GM11168 (cell line): ENCODE measurements around the gene PHKA1.
"Not testable (repeated sequence)": the region's sequence is repeated elsewhere in the genome, so short reads cannot be mapped to it uniquely, and the experiment has no call there.

Experiments
- in situ Hi-C: fragments of 300-500 bp; cut with MboI; formaldehyde crosslinking; loops from one replicate; pipeline ENCODE4 v1.12.0; 2022; ENCODE audit warnings: low sequenced_read_pairs; ENCODE audit not compliant: unreplicated experiment

Gene PHKA1

GRCh38 chrX:72576141-72576894, 137.8 kb downstream of the PHKA1 start:
- in situ Hi-C loops, result no loop called here

GRCh38 chrX:72573158-72573511, 141.0 kb downstream of the PHKA1 start:
- in situ Hi-C loops, result no loop called here

- in situ Hi-C loops, result no loop called here
These were observed 141.6 kb downstream of the PHKA1 start, which contains the start of gene HDAC8 for GRCh38 chrX:72572248-72573157. HDAC8 (minus strand) TSS chrX:72572843; CDS start chrX:72572761, 82 bp downstream.

DNA sequence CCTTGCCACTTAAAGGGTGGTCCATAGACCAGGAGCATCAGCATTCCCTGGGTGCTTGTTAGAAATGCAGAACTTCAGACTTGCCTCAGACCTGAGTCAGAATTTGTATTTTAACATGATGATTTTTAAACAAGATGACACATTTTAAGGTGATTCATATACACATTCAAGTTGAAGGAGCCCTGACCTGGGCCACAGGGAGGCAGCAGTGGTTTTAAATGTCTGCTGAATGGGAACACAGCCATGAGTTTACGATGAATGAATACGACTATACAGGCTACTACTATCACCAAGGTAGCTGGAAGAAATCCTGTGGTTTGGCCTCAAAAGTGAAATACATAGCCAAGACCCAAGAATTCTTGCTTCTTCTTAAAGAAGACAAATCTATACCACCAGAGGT, 144.3 kb downstream of the PHKA1 start:
- in situ Hi-C loops, result no loop called here

DNA sequence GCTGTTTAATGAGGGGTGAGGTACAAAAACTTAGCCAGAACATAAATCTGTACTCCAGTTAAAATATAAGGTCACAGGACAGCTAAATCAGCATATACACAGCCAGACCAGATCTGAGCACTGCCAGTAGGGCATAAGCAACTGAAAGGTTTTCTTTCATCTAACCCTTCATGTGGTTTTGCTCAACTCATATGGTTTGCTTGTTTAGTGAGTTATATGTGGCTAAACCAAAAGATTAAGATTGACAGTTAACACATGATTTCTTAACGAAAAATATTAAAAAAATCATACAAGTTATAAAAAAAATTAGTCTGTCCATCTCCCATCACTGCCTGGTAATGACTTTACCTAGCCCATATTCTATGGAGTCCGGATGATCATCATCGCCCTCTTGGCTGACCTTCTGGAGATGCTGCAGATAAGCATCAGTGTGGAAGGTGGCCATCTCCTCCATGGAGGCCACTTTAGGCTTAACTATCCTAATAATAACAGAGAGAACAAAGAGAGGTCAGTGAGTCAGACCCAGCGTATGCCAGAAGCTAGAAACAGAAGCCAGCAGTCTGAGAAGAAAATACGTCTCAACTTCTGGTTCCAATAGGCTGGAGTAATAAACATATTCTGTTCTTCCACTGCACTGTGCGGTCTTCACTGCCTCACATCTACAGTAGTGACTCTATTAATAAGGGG, 145.6 kb downstream of the PHKA1 start:
- in situ Hi-C loops, result no loop called here

- in situ Hi-C loops, result no loop called here
These were observed 147.7 kb downstream of the PHKA1 start for GRCh38 chrX:72566448-72566847.

GRCh38 chrX:72559655-72560054, 154.5 kb downstream of the PHKA1 start:
- in situ Hi-C loops, result not testable (repeated sequence)

- in situ Hi-C loops, result no loop called here
These were observed 159.5 kb downstream of the PHKA1 start for GRCh38 chrX:72554448-72555140.

DNA sequence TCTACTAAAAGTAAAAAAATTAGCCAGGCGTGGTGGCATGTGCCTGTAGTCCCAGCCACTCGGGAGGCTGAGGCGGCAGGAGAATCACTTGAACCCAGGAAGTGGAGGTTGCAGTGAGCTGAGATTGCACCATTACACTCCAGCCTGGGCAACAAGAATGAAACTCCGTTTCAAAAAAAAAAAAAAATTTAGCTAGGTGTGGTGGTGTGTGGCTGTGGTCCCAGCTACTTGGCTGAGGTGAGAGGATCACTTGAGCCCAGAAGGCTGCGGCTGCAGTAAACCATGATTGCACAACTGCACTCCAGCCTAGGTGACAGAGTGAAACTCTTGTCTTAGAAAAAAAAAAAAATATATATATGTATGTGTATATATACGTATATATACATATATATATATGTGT, 161.7 kb downstream of the PHKA1 start:
- in situ Hi-C loops, result not testable (repeated sequence)

- in situ Hi-C loops, result no loop called here
These were observed 168.1 kb downstream of the PHKA1 start for GRCh38 chrX:72545990-72546389.

GRCh38 chrX:72540318-72540717, 173.8 kb downstream of the PHKA1 start:
- in situ Hi-C loops, result no loop called here

GRCh38 chrX:72539822-72540221, 174.3 kb downstream of the PHKA1 start:
- in situ Hi-C loops, result no loop called here

DNA sequence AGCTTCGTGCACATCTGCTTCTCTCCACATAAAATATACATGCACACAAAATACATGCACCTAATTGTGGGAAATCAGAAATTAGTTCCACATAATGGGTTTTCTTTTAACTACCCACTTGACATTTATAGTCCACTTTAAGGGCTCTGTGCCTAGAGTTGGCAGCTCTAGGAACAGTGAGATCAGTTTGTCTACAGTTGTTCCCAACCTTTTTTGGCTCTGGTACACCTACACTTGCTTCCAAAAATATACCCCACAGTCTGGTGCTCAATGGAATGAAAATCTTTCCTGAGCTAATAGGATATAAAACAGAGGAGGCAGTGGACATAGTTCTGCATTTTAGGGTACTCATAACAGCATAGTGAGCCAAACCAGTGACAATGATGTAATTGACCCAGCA, 177.6 kb downstream of the PHKA1 start:
- in situ Hi-C loops, result no loop called here

DNA sequence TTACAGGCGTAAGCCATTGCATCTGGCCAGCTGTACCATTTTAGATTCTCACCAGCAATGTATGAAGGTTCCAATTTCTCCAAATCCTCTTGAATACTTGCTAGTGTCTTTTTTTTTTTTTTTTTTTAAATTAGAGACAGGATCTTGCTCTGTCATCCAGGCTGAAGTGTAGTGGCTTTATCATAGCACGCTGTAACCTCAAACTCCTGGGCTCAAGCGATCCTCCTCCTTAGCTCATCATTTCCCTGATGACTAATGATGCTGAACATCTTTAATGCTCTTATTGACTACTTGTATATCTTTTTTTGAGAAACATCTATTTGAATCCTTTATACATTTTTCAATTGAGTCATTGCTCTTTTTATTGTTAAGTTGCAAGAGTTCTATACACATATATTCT, 181.7 kb downstream of the PHKA1 start:
- in situ Hi-C loops, result no loop called here
